ENCODE results near the gene SLC37A1. TPM values are rescaled to one million over a fixed set of nuclear protein-coding genes. Genes with fewer than 3 reads are reported as not detected.
A peak's percentile ranks its signal among the peaks of the same experiment; 100 is the strongest.

Gene SLC37A1
- total RNA-seq, 1 donor from 2014 or later: 29.3 TPM

DNA sequence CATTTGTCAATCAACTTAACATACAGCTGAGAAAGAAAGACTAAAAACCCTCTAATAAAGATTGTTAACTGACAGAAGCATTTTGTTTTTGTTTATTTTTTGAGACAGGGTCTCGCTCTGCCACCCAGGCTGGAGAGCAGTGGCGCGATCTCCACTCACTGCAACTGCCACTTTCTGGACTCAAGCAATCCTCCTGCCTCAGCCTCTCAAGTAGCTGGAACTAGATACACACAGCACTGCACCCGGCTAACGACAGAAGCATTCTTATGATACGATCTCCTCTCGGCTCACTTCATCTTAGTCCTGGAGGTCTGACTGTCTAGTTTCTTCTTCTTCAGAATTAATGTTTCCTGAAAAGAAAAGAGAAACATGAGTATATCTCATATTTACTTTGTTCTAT is 41.1 kb upstream of the SLC37A1 start:
- Histone ChIP-seq H3K4me3 (ENCODE audit: low read depth, low read length) (no peak overlapping the region), H3K27me3 (ENCODE audit: control insufficient read depth, insufficient read depth, low read length) (no peaks in the 10 kb centered on the region), H3K36me3 (ENCODE audit: control insufficient read depth, insufficient read depth, low read length) (no peaks in the 10 kb centered on the region)
- TF ChIP-seq, protein P1, sequence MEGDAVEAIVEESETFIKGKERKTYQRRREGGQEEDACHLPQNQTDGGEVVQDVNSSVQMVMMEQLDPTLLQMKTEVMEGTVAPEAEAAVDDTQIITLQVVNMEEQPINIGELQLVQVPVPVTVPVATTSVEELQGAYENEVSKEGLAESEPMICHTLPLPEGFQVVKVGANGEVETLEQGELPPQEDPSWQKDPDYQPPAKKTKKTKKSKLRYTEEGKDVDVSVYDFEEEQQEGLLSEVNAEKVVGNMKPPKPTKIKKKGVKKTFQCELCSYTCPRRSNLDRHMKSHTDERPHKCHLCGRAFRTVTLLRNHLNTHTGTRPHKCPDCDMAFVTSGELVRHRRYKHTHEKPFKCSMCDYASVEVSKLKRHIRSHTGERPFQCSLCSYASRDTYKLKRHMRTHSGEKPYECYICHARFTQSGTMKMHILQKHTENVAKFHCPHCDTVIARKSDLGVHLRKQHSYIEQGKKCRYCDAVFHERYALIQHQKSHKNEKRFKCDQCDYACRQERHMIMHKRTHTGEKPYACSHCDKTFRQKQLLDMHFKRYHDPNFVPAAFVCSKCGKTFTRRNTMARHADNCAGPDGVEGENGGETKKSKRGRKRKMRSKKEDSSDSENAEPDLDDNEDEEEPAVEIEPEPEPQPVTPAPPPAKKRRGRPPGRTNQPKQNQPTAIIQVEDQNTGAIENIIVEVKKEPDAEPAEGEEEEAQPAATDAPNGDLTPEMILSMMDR (IDR thresholded peaks at IDR 0.05; ENCODE audit: insufficient read depth, low read length, poor library complexity, severe bottlenecking): no peak
- DNase-seq (ENCODE audit: low read depth): no peak

DNA sequence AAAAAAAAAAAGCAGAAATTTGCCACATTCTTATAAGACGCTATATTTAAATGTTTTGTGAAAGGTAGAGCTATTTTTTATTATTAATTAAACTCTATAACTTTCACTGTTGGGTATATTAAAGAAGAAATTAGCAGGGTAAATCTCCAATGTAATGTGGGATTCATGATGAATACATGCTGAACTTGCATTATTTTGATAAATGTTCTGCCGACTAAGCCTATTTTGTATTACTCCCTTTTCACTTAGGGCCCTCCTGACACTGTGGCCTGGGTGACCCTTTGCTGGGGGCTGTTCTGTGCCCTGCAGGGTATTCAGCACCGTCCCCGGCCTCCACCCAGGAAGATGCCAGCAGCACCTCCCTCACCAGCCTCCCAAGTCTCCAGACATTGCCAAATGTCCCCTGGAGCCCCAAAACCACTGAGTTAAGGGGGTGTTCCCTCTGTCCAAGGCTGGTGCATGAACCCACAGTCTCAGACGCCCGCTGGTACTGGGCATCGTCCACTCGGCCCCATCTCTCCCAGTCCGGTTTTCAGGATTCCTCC is 40.1 kb upstream of the SLC37A1 start:
- Histone ChIP-seq H3K4me3 (ENCODE audit: low read depth, low read length) (no peak overlapping the region), H3K36me3 (ENCODE audit: control insufficient read depth, insufficient read depth, low read length) (no peaks in the 10 kb centered on the region), H3K27me3 (ENCODE audit: control insufficient read depth, insufficient read depth, low read length) (no peaks in the 10 kb centered on the region)
- TF ChIP-seq, protein P1 (IDR thresholded peaks at IDR 0.05; ENCODE audit: insufficient read depth, low read length, poor library complexity, severe bottlenecking): no peak
- DNase-seq (ENCODE audit: low read depth): no peak

DNA sequence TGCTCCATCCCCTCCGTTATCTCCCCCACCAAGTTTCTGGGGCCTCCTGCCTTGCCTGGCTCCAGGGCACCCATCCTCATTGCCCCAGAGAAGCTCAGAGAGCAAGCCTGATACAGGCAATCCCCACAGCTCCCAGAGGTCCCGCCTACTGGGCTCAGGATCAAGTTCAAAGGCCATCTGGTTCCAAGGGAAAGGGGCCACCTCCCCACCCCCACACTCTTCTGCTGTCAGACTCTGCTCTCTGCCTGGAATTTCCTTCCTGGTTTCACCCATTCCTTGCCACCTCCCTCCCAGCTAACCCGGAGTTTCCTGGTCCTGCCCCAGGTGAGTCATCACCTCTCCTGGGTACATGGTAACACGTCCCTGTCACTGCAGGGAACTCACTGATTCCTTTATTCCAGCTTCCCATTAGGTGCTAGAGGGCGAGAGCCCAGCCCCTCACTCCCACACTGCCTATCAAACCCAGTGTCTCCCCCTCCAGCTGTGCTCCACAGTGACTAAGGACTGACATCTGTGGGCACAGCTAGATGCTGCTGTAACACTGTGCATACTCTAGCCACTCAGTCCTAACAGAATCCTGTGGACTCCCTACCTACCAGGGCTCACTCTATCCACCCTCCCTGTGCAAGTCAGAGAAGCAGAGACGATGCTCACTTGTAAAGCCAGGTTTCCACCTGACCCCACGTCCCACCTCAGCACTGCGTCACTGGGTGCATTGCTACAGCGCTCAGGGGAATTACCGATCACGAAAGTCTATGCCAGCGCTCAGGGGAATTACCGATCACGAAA is 39.4 kb upstream of the SLC37A1 start:
- H3K4me3 ChIP-seq (ENCODE audit: low read depth, low read length): no peak overlapping the region
- H3K36me3 ChIP-seq (ENCODE audit: control insufficient read depth, insufficient read depth, low read length): no peaks in the 10 kb centered on the region
- H3K27me3 ChIP-seq (ENCODE audit: control insufficient read depth, insufficient read depth, low read length): no peaks in the 10 kb centered on the region
- TF ChIP-seq, protein P1 (IDR thresholded peaks at IDR 0.05; ENCODE audit: insufficient read depth, low read length, poor library complexity, severe bottlenecking): no peak
- peak; percentile 72 for DNase-seq (ENCODE audit: low read depth)

DNA sequence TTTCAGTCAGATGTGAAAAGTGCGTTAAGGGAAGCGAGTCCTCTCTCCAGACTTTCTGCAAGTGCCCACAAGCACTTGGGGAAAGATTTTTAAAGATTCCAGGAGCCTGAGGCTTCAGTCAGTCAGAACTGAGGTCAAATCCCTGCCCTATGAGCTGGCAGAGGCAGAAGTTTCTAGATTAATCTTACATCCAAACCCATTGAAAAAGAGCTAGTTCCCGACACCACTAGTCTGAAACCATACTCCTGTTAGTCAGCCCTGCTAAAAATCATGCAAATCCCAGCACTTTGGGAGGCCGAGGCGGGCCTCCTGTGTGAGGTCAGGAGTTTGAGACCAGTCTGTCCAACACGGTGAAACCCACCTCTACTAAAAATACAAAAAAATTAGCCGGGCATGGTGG is 38.6 kb upstream of the SLC37A1 start:
- peak; percentile 29 for DNase-seq (ENCODE audit: low read depth)
- Histone ChIP-seq H3K4me3 (ENCODE audit: low read depth, low read length) (no peak overlapping the region), H3K27me3 (ENCODE audit: control insufficient read depth, insufficient read depth, low read length) (no peaks in the 10 kb centered on the region), H3K36me3 (ENCODE audit: control insufficient read depth, insufficient read depth, low read length) (no peaks in the 10 kb centered on the region)
- TF ChIP-seq, protein P1 (IDR thresholded peaks at IDR 0.05; ENCODE audit: insufficient read depth, low read length, poor library complexity, severe bottlenecking): no peak

DNA sequence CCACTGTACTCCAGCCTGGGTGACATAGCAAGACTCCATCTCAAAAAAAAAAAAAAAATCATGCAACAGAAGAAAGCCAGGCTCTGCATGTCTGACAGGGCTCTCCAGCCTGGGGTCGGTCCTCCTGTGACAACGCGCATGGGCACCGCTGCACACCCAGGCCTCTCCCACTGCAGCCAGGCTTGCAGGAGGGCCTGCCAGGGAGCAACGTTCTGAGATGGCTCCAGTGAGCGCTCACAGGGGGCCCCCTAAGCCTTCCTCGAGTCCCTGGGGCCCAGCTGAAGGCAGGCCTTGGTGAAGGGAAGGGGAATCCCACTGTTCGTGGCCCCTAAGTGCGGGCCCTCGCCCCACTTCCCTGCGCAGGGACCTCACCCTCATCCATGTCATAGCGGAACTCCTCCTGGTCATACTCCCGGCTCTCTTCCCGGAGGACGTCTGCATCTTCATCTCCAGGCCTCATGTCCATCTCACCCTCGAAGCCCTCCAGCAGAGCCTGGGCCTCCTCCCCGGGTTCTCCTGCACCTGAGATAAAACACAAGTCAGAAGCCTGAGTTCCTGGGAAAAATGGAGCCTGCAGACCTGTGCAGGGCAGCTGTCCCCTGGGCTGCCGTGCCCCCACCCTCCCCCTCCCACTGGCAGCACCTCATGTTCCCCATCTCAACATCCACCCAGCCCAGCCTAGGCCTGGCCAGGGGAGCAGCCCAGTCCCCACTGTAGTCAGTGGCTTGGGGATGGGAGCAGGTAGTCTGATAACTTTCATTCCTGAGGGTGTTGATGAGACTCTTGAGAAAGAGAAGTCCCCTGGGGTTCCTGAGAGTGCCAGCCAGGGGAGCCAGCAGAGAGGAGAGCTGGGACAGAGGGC is 37.9 kb upstream of the SLC37A1 start:
- Histone ChIP-seq H3K4me3 (ENCODE audit: low read depth, low read length) (no peak overlapping the region), H3K27me3 (ENCODE audit: control insufficient read depth, insufficient read depth, low read length) (no peaks in the 10 kb centered on the region), H3K36me3 (ENCODE audit: control insufficient read depth, insufficient read depth, low read length) (no peaks in the 10 kb centered on the region)
- DNase-seq (ENCODE audit: low read depth): no peak
- TF ChIP-seq, protein P1 (IDR thresholded peaks at IDR 0.05; ENCODE audit: insufficient read depth, low read length, poor library complexity, severe bottlenecking): no peak

Measured in kidney epithelial cell (primary cell).